ENCODE data around the gene PDIA5.

- TF ChIP-seq CTCF (optimal IDR thresholded peaks at IDR 0.05 in 1 of 3, IDR thresholded peaks at IDR 0.05 in 1 of 3, conservative IDR thresholded peaks at IDR 0.05 in 1 of 3; ENCODE audit: extremely low read depth in 1 of 3, insufficient read depth in 2 of 3, low read length in 3 of 3) (no peak), EZH2 (IDR thresholded peaks at IDR 0.05; ENCODE audit: low read length) (no peak)
Measured at GRCh38 chr3:123075359-123075758, 8.5 kb downstream of the PDIA5 start.

Measured in keratinocyte (primary cell).